Measurements from ENCODE around the gene CRACR2B. TPM values are rescaled to one million over a fixed set of nuclear protein-coding genes. Genes with fewer than 3 reads are reported as not detected.
A peak's percentile ranks its signal among the peaks of the same experiment; 100 is the strongest.

Gene CRACR2B
- total RNA-seq, 4 donors from 2014 or later: 3.3 to 4.5 (median 4.0) TPM

GRCh38 chr11:824942-825341 lies 2.8 kb upstream of the CRACR2B start:
- DNase-seq (no peak), ATAC-seq (no peak)
- H3K4me1 ChIP-seq: peaks cover 26 to 56% of the 10 kb centered on the region in 2 donors
- in situ Hi-C loops (cut with MboI; ENCODE audit: low sequenced_read_pairs in 4 of 4) (no loop called here), intact Hi-C loops (cut with DNase I; ENCODE audit: low total_unique reads) (no loop called here)
- peaks cover 14 to 31% (median 31%) of the 10 kb centered on the region in 3 donors for H3K27me3 ChIP-seq
- peaks cover 0 to 27% of the 10 kb centered on the region in 2 donors for H3K36me3 ChIP-seq
- TF ChIP-seq CTCF (IDR thresholded peaks at IDR 0.05 in 4 of 5, conservative IDR thresholded peaks at IDR 0.05 in 1 of 5): no peak
- TF ChIP-seq POLR2A (IDR thresholded peaks at IDR 0.05): no peak
- no peaks in the 10 kb centered on the region for H3K9me3 ChIP-seq
- no peak overlapping the region for H3K4me3 ChIP-seq
- no peak overlapping the region for H3K27ac ChIP-seq

DNA sequence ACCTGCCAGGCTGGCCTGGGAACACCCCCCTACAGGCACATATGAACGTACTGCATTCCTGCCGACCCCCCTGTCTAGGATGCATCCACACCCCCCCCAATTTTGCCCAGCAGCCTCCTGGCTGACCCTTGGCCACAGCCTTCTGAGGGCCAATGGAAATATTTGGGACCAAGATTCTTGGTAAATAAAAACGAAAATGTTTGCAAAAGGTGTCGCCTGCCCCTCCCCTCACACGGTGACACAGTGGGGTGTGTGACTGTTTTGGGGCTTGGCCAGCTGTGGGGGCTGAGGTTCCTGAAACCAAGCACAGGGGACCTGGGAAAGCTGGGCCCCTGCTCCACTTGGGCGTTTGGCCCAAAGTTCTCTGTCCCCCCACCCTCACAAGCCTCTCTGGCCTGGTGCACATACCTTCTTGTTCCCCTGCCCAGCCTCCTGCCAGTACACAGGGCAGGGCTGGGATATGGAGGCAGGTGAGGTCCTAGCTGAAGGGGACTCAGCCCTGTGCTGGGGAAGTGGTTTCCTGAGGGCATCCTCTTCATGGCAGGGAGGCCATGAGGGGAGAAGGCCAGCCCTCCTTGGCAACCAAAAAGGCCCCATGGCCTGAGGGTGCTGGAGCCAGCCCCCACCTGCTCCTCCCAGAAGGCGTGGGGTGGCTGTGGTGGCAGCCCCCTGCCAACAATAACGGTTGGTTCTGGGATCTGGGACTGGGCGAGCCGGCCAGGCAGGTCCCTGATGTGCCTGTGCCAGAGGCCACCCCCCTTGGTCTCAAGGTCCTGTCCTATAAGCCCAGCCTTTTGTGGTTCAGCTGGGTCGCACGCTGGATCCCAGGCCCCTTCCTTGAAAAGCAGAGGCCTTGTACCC lies 2.1 kb upstream of the CRACR2B start:
- peaks cover 18 to 37% (median 35%) of the 10 kb centered on the region in 3 donors for H3K27me3 ChIP-seq
- TF ChIP-seq CTCF (IDR thresholded peaks at IDR 0.05 in 4 of 5, conservative IDR thresholded peaks at IDR 0.05 in 1 of 5) (no peak), POLR2A (IDR thresholded peaks at IDR 0.05) (no peak)
- intact Hi-C loops (cut with DNase I; ENCODE audit: low total_unique reads): no loop called here
- no peak overlapping the region for H3K4me3 ChIP-seq
- H3K27ac ChIP-seq: no peak overlapping the region
- in situ Hi-C loops (cut with MboI; ENCODE audit: low sequenced_read_pairs in 4 of 4): no loop called here
- H3K9me3 ChIP-seq: no peaks in the 10 kb centered on the region
- ATAC-seq (no peak), DNase-seq (no peak)
- peaks cover 24 to 52% of the 10 kb centered on the region in 2 donors for H3K4me1 ChIP-seq
- peaks cover 0 to 27% of the 10 kb centered on the region in 2 donors for H3K36me3 ChIP-seq

DNA sequence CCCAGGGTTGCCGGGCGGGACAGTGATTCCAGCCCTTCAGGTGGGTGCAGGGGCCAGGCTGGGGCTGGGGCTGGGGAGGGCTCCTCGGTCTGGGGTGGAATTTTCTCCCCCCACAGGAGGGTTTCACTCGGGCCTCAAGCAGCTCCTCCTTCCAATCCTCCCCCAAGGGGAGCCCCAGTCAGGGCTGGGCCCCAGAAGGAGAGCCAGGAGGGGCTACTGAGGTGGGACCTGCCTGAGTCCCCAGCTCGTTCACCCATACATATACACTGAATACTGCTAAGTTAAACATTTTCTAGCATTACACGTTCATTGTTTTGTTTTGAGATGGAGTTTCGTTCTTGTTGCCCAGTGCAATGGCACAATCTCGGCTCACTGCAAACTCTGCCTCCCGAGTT lies 1.5 kb upstream of the CRACR2B start:
- H3K27ac ChIP-seq: peak overlapping the region in 2 of 4 donors; percentile 68 to 69
- no peak for DNase-seq

DNA sequence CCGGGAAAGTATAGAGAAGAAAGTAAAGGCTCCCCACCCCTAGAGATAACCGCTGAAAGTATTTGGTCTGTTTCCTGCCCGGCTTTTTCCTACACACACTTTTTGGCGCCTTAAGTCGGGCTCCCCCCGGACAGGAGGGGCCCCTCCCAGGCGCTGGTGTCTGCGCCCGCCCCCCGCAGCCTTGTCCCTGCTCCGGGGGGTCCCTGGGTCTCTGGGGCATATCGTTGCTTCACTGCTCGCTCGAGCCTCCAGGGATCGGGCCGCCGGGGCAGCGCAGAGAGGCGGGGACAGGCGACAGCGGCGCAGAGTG lies 928 bp upstream of the CRACR2B start:
- H3K27ac ChIP-seq: peak overlapping the region; percentile 15 to 75 (median 68)
- H3K4me3 ChIP-seq: peak overlapping the region; percentile 28 to 51 (median 46)
- ATAC-seq: no peak

More for the DNA sequence above, 1.5 kb upstream of the CRACR2B start:
- intact Hi-C loops (cut with DNase I; ENCODE audit: low total_unique reads): no loop called here
- no peak for TF ChIP-seq POLR2A (IDR thresholded peaks at IDR 0.05)
- TF ChIP-seq CTCF (IDR thresholded peaks at IDR 0.05 in 4 of 5, conservative IDR thresholded peaks at IDR 0.05 in 1 of 5): no peak
- no peak overlapping the region for H3K4me3 ChIP-seq
- H3K4me1 ChIP-seq: peaks cover 18 to 47% of the 10 kb centered on the region in 2 donors
- ATAC-seq: no peak
- H3K36me3 ChIP-seq: peaks cover 0 to 27% of the 10 kb centered on the region in 2 donors
- peaks cover 18 to 40% (median 36%) of the 10 kb centered on the region in 3 donors for H3K27me3 ChIP-seq
- in situ Hi-C loops (cut with MboI; ENCODE audit: low sequenced_read_pairs in 4 of 4): no loop called here
- no peaks in the 10 kb centered on the region for H3K9me3 ChIP-seq

More for the DNA sequence above, 928 bp upstream of the CRACR2B start:
- no peak for DNase-seq
- in situ Hi-C loops (cut with MboI; ENCODE audit: low sequenced_read_pairs in 4 of 4): no loop called here
- peaks cover 12 to 42% of the 10 kb centered on the region in 2 donors for H3K4me1 ChIP-seq
- H3K9me3 ChIP-seq: no peaks in the 10 kb centered on the region
- H3K36me3 ChIP-seq: peaks cover 0 to 27% of the 10 kb centered on the region in 2 donors
- intact Hi-C loops (cut with DNase I; ENCODE audit: low total_unique reads): no loop called here
- peaks cover 18 to 40% (median 38%) of the 10 kb centered on the region in 3 donors for H3K27me3 ChIP-seq
- no peak for TF ChIP-seq POLR2A (IDR thresholded peaks at IDR 0.05)
- TF ChIP-seq CTCF (IDR thresholded peaks at IDR 0.05 in 4 of 5, conservative IDR thresholded peaks at IDR 0.05 in 1 of 5): no peak
